ENCODE results near the gene CELF4. TPM values are rescaled to one million over a fixed set of nuclear protein-coding genes. Genes with fewer than 3 reads are reported as not detected.
A peak's percentile ranks its signal among the peaks of the same experiment; 100 is the strongest.

CELF4 gene
- total and polyA plus RNA-seq, 10 of the 15 experiments (the other 5 are each of a cell fraction or from before 2014, with no cell fraction given) = 0.03 to 0.32 TPM; not detected in 8

- TF ChIP-seq NR2C1 (IDR thresholded peaks at IDR 0.05) = no peak
- no peak for TF ChIP-seq ZNF384 (IDR thresholded peaks at IDR 0.05; ENCODE audit: borderline replicate concordance, low read depth, low read length)
- TF ChIP-seq KAT2A (conservative IDR thresholded peaks at IDR 0.05; ENCODE audit: control insufficient read depth, low read depth, low read length) = no peak
- TF ChIP-seq NFYB (IDR thresholded peaks at IDR 0.05; ENCODE audit: insufficient read depth, low read depth, low read length) = no peak
- no peak for TF ChIP-seq ESRRA (IDR thresholded peaks at IDR 0.05; ENCODE audit: low read length)
- TF ChIP-seq SMAD1 (IDR thresholded peaks at IDR 0.05; ENCODE audit: low read depth, partially characterized antibody) = no peak
- H3K27ac ChIP-seq (ENCODE audit: control insufficient read depth, insufficient read depth) = no peak overlapping the region
- H3K9me3 ChIP-seq (replicated peaks; ENCODE audit: control insufficient read depth, insufficient read depth, low read length) = no peaks in the 10 kb centered on the region
- 7% methylated on average over 2 of the region's 2 CpGs for WGBS (ENCODE audit: insufficient coverage, insufficient replicate concordance, low lambda C conversion rate, missing lambda C conversion rate)
- no TSS peak for BruUV-seq (replicated peaks)
- intact Hi-C loops (cut with micrococcal nuclease; ENCODE audit: unreplicated experiment) = no loop called here
- ChIA-PET CTCF (no interaction called here), RAD21 (ENCODE audit: unreplicated experiment) (no interaction called here), POLR2A (no interaction called here), SMC1A (ENCODE audit: uncharacterized antibody, unreplicated experiment) (no interaction called here)
- no peak overlapping the region for H3K9ac ChIP-seq (ENCODE audit: control insufficient read depth, insufficient read depth, low read length)
- H3K79me2 ChIP-seq (ENCODE audit: control insufficient read depth, insufficient read depth, low read length) = no peaks in the 10 kb centered on the region
- ATAC-seq (no peak), FAIRE-seq (no peak), DNase-seq (ENCODE audit: low read depth, low spot score) (no peak)
- no peaks in the 10 kb centered on the region for H3K36me3 ChIP-seq (ENCODE audit: control insufficient read depth in 2 of 2, insufficient read depth in 2 of 2, low read length in 1 of 2)
- H3K4me1 ChIP-seq (ENCODE audit: control insufficient read depth, insufficient read depth, low read length) = no peaks in the 10 kb centered on the region
- H3K4me3 ChIP-seq = no peak overlapping the region
- H3K27me3 ChIP-seq (replicated peaks in 1 of 2; ENCODE audit: control insufficient read depth in 2 of 2, insufficient read depth in 2 of 2, low read length in 1 of 2) = peaks cover 0 to 2% of the 10 kb centered on the region in 2 experiments; a peak in 1 of 4 replicates
- no peak overlapping the region for H2AFZ ChIP-seq (ENCODE audit: control insufficient read depth, low read depth, low read length)
- H4K20me1 ChIP-seq (ENCODE audit: control insufficient read depth, insufficient read depth) = no peaks in the 10 kb centered on the region
- no peak overlapping the region for H3K4me2 ChIP-seq (ENCODE audit: control insufficient read depth, insufficient read depth)
- in situ Hi-C loops (cut with MboI) = no loop called here
Measured at GRCh38 chr18:37560003-37560402, 5.6 kb downstream of the CELF4 start.

DNA sequence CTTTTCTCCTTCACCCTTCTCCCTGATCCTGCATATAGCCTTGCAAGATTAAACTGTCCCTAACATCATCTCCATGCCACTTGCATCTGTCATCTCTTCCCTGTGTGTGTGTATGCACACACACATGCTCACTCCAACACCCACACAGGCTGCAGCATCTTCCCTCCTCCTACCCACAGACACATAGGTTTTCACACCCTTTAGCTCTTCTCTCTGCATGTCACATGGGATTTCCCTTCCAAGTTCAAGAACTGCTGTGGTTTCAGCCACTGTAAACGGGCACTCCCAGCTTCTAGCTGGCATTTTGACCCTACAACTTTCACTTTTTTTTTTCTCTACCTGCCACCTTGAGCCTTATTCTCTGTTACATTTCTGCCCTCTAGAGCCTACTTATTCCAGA lies 6.4 kb downstream of the CELF4 start:
- BruUV-seq (replicated peaks) = no TSS peak
- H4K20me1 ChIP-seq (ENCODE audit: control insufficient read depth, insufficient read depth) = no peaks in the 10 kb centered on the region
- in situ Hi-C loops (cut with MboI) = no loop called here

More for the DNA sequence above, 6.4 kb downstream of the CELF4 start:
- H3K4me2 ChIP-seq (ENCODE audit: control insufficient read depth, insufficient read depth) = no peak overlapping the region
- 0% methylated on average over 1 of the region's 1 CpG for WGBS (ENCODE audit: insufficient coverage, insufficient replicate concordance, low lambda C conversion rate, missing lambda C conversion rate)
- DNase-seq (ENCODE audit: low read depth, low spot score) = no peak
- no peak overlapping the region for H3K27ac ChIP-seq (ENCODE audit: control insufficient read depth, insufficient read depth)
- TF ChIP-seq NFYA (IDR thresholded peaks at IDR 0.05; ENCODE audit: borderline replicate concordance, low read depth, low read length) (no peak), HDAC6 (IDR thresholded peaks at IDR 0.05; ENCODE audit: unreplicated experiment) (no peak), MYC (IDR thresholded peaks at IDR 0.05; ENCODE audit: insufficient read depth, insufficient read length, insufficient replicate concordance, low read length, severe bottlenecking) (no peak), KAT2A (conservative IDR thresholded peaks at IDR 0.05; ENCODE audit: control insufficient read depth, low read depth, low read length) (no peak), JUND (IDR thresholded peaks at IDR 0.05; ENCODE audit: low read depth, low read length) (no peak), RUNX3 (IDR thresholded peaks at IDR 0.05; ENCODE audit: low read length) (no peak), CREM (IDR thresholded peaks at IDR 0.05; ENCODE audit: low read depth) (no peak), RFX5 (IDR thresholded peaks at IDR 0.05; ENCODE audit: low read depth, low read length) (no peak), CBFB (IDR thresholded peaks at IDR 0.05; ENCODE audit: low read depth) (no peak), ZNF384 (IDR thresholded peaks at IDR 0.05; ENCODE audit: borderline replicate concordance, low read depth, low read length) (no peak), ATF7 (IDR thresholded peaks at IDR 0.05; ENCODE audit: low read depth) (no peak), JUNB (IDR thresholded peaks at IDR 0.05) (no peak)
- TF ChIP-seq, protein P1, sequence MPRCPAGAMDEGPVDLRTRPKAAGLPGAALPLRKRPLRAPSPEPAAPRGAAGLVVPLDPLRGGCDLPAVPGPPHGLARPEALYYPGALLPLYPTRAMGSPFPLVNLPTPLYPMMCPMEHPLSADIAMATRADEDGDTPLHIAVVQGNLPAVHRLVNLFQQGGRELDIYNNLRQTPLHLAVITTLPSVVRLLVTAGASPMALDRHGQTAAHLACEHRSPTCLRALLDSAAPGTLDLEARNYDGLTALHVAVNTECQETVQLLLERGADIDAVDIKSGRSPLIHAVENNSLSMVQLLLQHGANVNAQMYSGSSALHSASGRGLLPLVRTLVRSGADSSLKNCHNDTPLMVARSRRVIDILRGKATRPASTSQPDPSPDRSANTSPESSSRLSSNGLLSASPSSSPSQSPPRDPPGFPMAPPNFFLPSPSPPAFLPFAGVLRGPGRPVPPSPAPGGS (IDR thresholded peaks at IDR 0.05; ENCODE audit: borderline replicate concordance, insufficient read depth, low read depth, low read length, poor library complexity, severe bottlenecking) = no peak
- H3K79me2 ChIP-seq (ENCODE audit: control insufficient read depth, insufficient read depth, low read length) = no peaks in the 10 kb centered on the region
- peaks cover 0 to 2% of the 10 kb centered on the region in 2 experiments; a peak in 1 of 4 replicates for H3K27me3 ChIP-seq (replicated peaks in 1 of 2; ENCODE audit: control insufficient read depth in 2 of 2, insufficient read depth in 2 of 2, low read length in 1 of 2)
- ChIA-PET RAD21 (ENCODE audit: unreplicated experiment) (no interaction called here), CTCF (interaction anchor here (0.6 kb wide), 2 partner anchors 351 to 580 kb away, joined by 3 to 4 read pairs; no protein-coding TSS in a partner anchor), SMC1A (ENCODE audit: uncharacterized antibody, unreplicated experiment) (no interaction called here), POLR2A (no interaction called here)
- H2AFZ ChIP-seq (ENCODE audit: control insufficient read depth, low read depth, low read length) = no peak overlapping the region
- H3K9me3 ChIP-seq (replicated peaks; ENCODE audit: control insufficient read depth, insufficient read depth, low read length) = no peaks in the 10 kb centered on the region
- H3K4me3 ChIP-seq = no peak overlapping the region
- no peak overlapping the region for H3K9ac ChIP-seq (ENCODE audit: control insufficient read depth, insufficient read depth, low read length)
- no peak for FAIRE-seq
- intact Hi-C loops (cut with micrococcal nuclease; ENCODE audit: unreplicated experiment) = no loop called here
- no peaks in the 10 kb centered on the region for H3K36me3 ChIP-seq (ENCODE audit: control insufficient read depth in 2 of 2, insufficient read depth in 2 of 2, low read length in 1 of 2)
- H3K4me1 ChIP-seq (ENCODE audit: control insufficient read depth, insufficient read depth, low read length) = no peaks in the 10 kb centered on the region
- ATAC-seq = peak; percentile 41; the same call in 2 of the 3 replicates

All from GM12878 (cell line).